ENCODE results near the gene ADCYAP1. TPM values are rescaled to one million over a fixed set of nuclear protein-coding genes. Genes with fewer than 3 reads are reported as not detected.

Gene ADCYAP1
- total and polyA plus RNA-seq, 8 donors, result 0.98 to 36.3 (median 3.4) TPM

DNA sequence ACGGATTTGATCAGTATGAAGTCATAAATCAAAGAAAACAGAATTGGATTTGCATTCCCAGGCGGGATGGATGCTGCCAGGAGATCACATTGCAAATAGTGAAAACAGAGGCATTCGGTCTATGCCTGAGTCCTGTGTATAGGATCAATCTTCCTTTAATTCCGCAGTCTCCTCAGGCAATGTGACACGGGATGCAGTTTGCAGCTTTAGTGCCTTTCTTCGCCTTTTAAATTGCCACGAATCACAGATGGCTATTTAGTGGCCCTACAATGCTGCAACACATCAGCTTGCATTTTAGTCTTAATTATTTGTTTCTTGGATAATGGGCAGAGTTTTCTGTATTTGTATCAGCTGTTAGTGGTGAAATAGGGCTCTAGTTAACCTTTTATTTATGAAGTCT lies 6.8 kb downstream of the ADCYAP1 start:
- DNase-seq (no peak), ATAC-seq (no peak), FAIRE-seq (no peak)
- Histone ChIP-seq H3K9me3 (no peaks in the 10 kb centered on the region), H3K36me3 (no peaks in the 10 kb centered on the region), H3K27me3 (peaks cover 0 to 51% (median 11%) of the 10 kb centered on the region in 4 donors), H3K27ac (no peak overlapping the region), H3K4me3 (no peak overlapping the region), H3K4me1 (peaks cover 0 to 18% (median 8%) of the 10 kb centered on the region in 3 donors)
- WGBS, 2 donors, result 16% methylated on average over 7 of the region's 7 CpGs
- intact Hi-C loops (cut with DNase I), result loop anchor here in 1 of 3 donors (10.0 kb wide), 1 partner anchor 303 kb away; no protein-coding TSS in a partner anchor
- TF ChIP-seq, protein P1, sequence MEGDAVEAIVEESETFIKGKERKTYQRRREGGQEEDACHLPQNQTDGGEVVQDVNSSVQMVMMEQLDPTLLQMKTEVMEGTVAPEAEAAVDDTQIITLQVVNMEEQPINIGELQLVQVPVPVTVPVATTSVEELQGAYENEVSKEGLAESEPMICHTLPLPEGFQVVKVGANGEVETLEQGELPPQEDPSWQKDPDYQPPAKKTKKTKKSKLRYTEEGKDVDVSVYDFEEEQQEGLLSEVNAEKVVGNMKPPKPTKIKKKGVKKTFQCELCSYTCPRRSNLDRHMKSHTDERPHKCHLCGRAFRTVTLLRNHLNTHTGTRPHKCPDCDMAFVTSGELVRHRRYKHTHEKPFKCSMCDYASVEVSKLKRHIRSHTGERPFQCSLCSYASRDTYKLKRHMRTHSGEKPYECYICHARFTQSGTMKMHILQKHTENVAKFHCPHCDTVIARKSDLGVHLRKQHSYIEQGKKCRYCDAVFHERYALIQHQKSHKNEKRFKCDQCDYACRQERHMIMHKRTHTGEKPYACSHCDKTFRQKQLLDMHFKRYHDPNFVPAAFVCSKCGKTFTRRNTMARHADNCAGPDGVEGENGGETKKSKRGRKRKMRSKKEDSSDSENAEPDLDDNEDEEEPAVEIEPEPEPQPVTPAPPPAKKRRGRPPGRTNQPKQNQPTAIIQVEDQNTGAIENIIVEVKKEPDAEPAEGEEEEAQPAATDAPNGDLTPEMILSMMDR (IDR thresholded peaks at IDR 0.05), result no peak

- intact Hi-C loops (cut with DNase I), result loop anchor here in 1 of 3 donors (10.0 kb wide), 1 partner anchor 298 kb away; no protein-coding TSS in a partner anchor
- no peaks in the 10 kb centered on the region for H3K9me3 ChIP-seq
- no peaks in the 10 kb centered on the region for H3K4me1 ChIP-seq
- TF ChIP-seq, protein P1 (IDR thresholded peaks at IDR 0.05), result no peak
- ATAC-seq (no peak), DNase-seq (no peak), FAIRE-seq (no peak)
- H3K27me3 ChIP-seq, result peaks cover 0 to 4% (median 0%) of the 10 kb centered on the region in 4 donors
- WGBS, 2 donors, result 25 to 32% methylated on average over 1 of the region's 1 CpG
- no peaks in the 10 kb centered on the region for H3K36me3 ChIP-seq
- no peak overlapping the region for H3K27ac ChIP-seq
- no peak overlapping the region for H3K4me3 ChIP-seq
Observed at GRCh38 chr18:916562-916961, 11.9 kb downstream of the ADCYAP1 start.

DNA sequence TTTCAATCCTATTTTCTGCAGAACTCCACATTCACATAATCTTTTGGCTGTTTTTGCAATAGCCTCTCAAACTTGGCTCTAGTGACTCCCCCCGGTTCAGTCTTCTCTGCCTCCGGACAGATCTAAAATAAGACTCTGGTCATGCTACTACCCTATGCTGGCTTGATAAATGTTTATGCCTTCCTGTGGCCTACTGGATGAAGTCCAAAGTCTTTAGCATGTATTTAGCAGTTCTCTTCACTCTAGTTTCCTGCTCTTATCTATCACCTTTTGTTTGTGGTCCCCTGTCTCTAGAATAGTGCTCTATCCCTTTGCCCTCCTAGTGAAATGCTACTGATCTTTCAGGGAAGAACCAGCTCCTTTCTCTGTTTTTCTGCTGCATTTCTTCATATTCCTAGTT lies 14.4 kb downstream of the ADCYAP1 start:
- Histone ChIP-seq H3K9me3 (no peaks in the 10 kb centered on the region), H3K27ac (no peak overlapping the region), H3K4me3 (no peak overlapping the region), H3K36me3 (no peaks in the 10 kb centered on the region), H3K27me3 (no peaks in the 10 kb centered on the region), H3K4me1 (no peaks in the 10 kb centered on the region)
- TF ChIP-seq, protein P1 (IDR thresholded peaks at IDR 0.05), result no peak
- DNase-seq (no peak), FAIRE-seq (no peak), ATAC-seq (no peak)
- intact Hi-C loops (cut with DNase I), result loop anchor here in 1 of 3 donors (10.0 kb wide), 1 partner anchor 296 kb away; no protein-coding TSS in a partner anchor
- 64 to 72% methylated on average over 2 of the region's 2 CpGs for WGBS, 2 donors

GRCh38 chr18:923144-923866 lies 18.6 kb downstream of the ADCYAP1 start:
- Histone ChIP-seq H3K27ac (no peak overlapping the region), H3K27me3 (no peaks in the 10 kb centered on the region), H3K36me3 (no peaks in the 10 kb centered on the region), H3K4me3 (no peak overlapping the region), H3K4me1 (no peaks in the 10 kb centered on the region), H3K9me3 (no peaks in the 10 kb centered on the region)
- ATAC-seq (peak in 2 of 4 donors; percentile 74 to 80), FAIRE-seq (no peak), DNase-seq (no peak)
- intact Hi-C loops (cut with DNase I), result no loop called here
- TF ChIP-seq, protein P1 (IDR thresholded peaks at IDR 0.05), result no peak
- WGBS, 2 donors, result 39 to 44% methylated on average over 6 of the region's 6 CpGs

DNA sequence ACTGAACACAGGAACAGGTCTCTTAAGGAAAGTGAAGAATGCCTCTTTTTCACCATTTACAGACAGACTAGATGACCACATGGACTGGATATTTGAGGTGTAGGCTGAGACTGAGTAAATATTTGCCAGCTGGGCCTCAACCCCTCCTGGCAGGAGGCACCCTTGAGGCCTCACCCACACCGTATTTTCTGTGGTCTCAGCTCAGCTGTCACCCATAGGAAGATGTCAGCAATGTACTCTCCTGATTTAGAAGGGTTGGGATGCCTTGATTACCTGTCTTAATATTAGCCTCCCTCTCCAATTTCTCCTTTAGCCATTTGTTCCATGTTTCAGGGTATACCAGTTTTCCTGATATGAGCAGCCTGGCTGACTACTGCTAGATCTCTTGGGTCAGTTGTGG lies 20.3 kb downstream of the ADCYAP1 start:
- TF ChIP-seq, protein P1 (IDR thresholded peaks at IDR 0.05), result no peak
- 14 to 18% methylated on average over 1 of the region's 1 CpG for WGBS, 2 donors
- no peak for FAIRE-seq

More for the DNA sequence above, 20.3 kb downstream of the ADCYAP1 start:
- H3K4me1 ChIP-seq, result no peaks in the 10 kb centered on the region
- H3K27ac ChIP-seq, result no peak overlapping the region
- peak in 2 of 4 donors; percentile 40 to 44 for ATAC-seq
- H3K36me3 ChIP-seq, result no peaks in the 10 kb centered on the region
- intact Hi-C loops (cut with DNase I), result no loop called here
- H3K9me3 ChIP-seq, result no peaks in the 10 kb centered on the region
- H3K27me3 ChIP-seq, result no peaks in the 10 kb centered on the region
- H3K4me3 ChIP-seq, result no peak overlapping the region
- DNase-seq, result no peak
